ENCODE measurements around the gene MPDZ. TPM values are rescaled to one million over a fixed set of nuclear protein-coding genes. Genes with fewer than 3 reads are reported as not detected.

Gene MPDZ
- total and polyA plus RNA-seq, 2 of the 13 experiments (the other 11 are each of a cell fraction or from before 2014, with no cell fraction given), result 12.4 to 14.7 TPM

DNA sequence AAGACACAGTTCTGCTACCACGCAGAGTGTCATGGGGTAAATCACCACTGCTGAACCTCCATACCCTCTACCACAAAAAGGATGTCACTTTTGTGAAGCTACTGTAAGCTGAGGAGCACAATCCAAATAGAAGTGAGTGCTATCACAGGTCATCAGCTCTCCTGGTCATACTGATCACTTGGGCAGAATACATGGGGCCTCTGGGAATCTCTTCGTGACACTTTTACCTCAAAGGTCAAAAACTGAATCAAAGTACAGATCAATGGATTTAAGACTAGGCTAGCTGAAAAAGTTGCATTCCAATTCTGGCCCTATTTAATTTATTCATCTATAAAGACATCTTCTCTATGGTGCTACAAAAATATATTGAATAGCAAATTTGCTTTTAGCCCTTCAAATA is 115.5 kb downstream of the MPDZ start (continued):
- no peak for TF ChIP-seq ZBTB40 (IDR thresholded peaks at IDR 0.05)
- no peak for TF ChIP-seq ZBTB40 (CRISPR knock-in tag; IDR thresholded peaks at IDR 0.05)
- TF ChIP-seq TCF7L2 (IDR thresholded peaks at IDR 0.05; ENCODE audit: low read depth, low read length), result no peak

GRCh38 chr9:13163287-13163686 is 116.2 kb downstream of the MPDZ start:
- Histone ChIP-seq H4K20me1 (ENCODE audit: insufficient read depth, low read length) (no peaks in the 10 kb centered on the region), H3K4me2 (ENCODE audit: low read depth, low read length) (no peak overlapping the region), H3K27me3 (ENCODE audit: control insufficient read depth in 1 of 2, insufficient read depth in 2 of 2, low read length in 2 of 2) (no peaks in the 10 kb centered on the region), H3K79me2 (ENCODE audit: insufficient read depth, low read length) (no peaks in the 10 kb centered on the region), H3K4me3 (replicated peaks in 1 of 3; ENCODE audit: insufficient read depth in 1 of 3, low read depth in 2 of 3, low read length in 3 of 3) (no peak overlapping the region), H3K9ac (ENCODE audit: insufficient read depth, low read depth, low read length) (no peak overlapping the region), H3K36me3 (replicated peaks in 1 of 2; ENCODE audit: control insufficient read depth in 1 of 2, insufficient read depth in 2 of 2, low read length in 2 of 2) (peaks cover 1 to 3% of the 10 kb centered on the region in 2 experiments; a peak in 3 of 5 replicates), H2AFZ (ENCODE audit: low read length) (no peak overlapping the region), H3K9me3 (ENCODE audit: low read length) (no peaks in the 10 kb centered on the region), H3K27ac (ENCODE audit: extremely low read length, insufficient read depth, low read length) (no peak overlapping the region), H3K4me1 (ENCODE audit: insufficient read depth, low read length) (no peaks in the 10 kb centered on the region)
- intact Hi-C loops (cut with micrococcal nuclease; ENCODE audit: unreplicated experiment) (no loop called here), in situ Hi-C loops (cut with HindIII; ENCODE audit: extremely low pct_ligation_motif_present, low pct_unique_long_range_greater_than_20kb) (no loop called here)
- DNase-seq (ENCODE audit: low spot score) (no peak), FAIRE-seq (no peak), ATAC-seq (no peak)
- no TSS peak for BruUV-seq (replicated peaks)
- 91% methylated on average over 2 of the region's 2 CpGs for WGBS (ENCODE audit: low lambda C conversion rate)
- POLR2A ChIA-PET, result no interaction called here
- CTCF ChIA-PET (ENCODE audit: low intra/inter-chr PET ratio, low total read pairs), result no interaction called here
- TF ChIP-seq HOXD1 (CRISPR knock-in tag; IDR thresholded peaks at IDR 0.05), result no peak
- TF ChIP-seq ZNF235 (CRISPR knock-in tag; IDR thresholded peaks at IDR 0.05; ENCODE audit: borderline replicate concordance), result no peak
- TF ChIP-seq RFX1 (IDR thresholded peaks at IDR 0.05), result no peak
- TF ChIP-seq ZUFSP (CRISPR knock-in tag; IDR thresholded peaks at IDR 0.05; ENCODE audit: borderline replicate concordance), result no peak
- no peak for TF ChIP-seq SP4 (CRISPR knock-in tag; IDR thresholded peaks at IDR 0.05)
- TF ChIP-seq, protein P1, sequence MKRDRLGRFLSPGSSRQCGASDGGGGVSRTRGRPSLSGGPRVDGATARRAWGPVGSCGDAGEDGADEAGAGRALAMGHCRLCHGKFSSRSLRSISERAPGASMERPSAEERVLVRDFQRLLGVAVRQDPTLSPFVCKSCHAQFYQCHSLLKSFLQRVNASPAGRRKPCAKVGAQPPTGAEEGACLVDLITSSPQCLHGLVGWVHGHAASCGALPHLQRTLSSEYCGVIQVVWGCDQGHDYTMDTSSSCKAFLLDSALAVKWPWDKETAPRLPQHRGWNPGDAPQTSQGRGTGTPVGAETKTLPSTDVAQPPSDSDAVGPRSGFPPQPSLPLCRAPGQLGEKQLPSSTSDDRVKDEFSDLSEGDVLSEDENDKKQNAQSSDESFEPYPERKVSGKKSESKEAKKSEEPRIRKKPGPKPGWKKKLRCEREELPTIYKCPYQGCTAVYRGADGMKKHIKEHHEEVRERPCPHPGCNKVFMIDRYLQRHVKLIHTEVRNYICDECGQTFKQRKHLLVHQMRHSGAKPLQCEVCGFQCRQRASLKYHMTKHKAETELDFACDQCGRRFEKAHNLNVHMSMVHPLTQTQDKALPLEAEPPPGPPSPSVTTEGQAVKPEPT (CRISPR knock-in tag; IDR thresholded peaks at IDR 0.05; ENCODE audit: low read depth), result no peak
- no peak for TF ChIP-seq ZNF746 (CRISPR knock-in tag; IDR thresholded peaks at IDR 0.05)
- TF ChIP-seq MED8 (CRISPR knock-in tag; IDR thresholded peaks at IDR 0.05; ENCODE audit: insufficient replicate concordance), result no peak
